Measurements from ENCODE around the gene MAP4K3.

- no peak for TF ChIP-seq POLR2A (IDR thresholded peaks at IDR 0.05; ENCODE audit: low read length)
- no peak for TF ChIP-seq GATA1 (IDR thresholded peaks at IDR 0.05; ENCODE audit: low read depth, low read length)
These were observed 208.5 kb downstream of the MAP4K3 start for GRCh38 chr2:39228413-39229209.

Measured in erythroblast (primary cell).